GM18508 (cell line): ENCODE measurements around the gene RREB1.

Experiments used
- ATAC-seq: cut with Tn5 transposase; IDR thresholded peaks from one replicate; pipeline ENCODE4 v1.9.1; 2021; ENCODE audit warnings: moderate number of reproducible peaks; ENCODE audit not compliant: insufficient read depth, unreplicated experiment

Gene RREB1

GRCh38 chr6:7183707-7184106 lies 75.9 kb downstream of the RREB1 start:
- no peak for ATAC-seq

GRCh38 chr6:7184502-7184901 lies 76.7 kb downstream of the RREB1 start:
- ATAC-seq: no peak

GRCh38 chr6:7185561-7185960 lies 77.8 kb downstream of the RREB1 start:
- no peak for ATAC-seq

GRCh38 chr6:7188492-7188891 lies 80.7 kb downstream of the RREB1 start:
- ATAC-seq: peak; percentile 82

- ATAC-seq: no peak
These were observed 81.5 kb downstream of the RREB1 start for GRCh38 chr6:7189101-7189758.

- ATAC-seq: no peak
These were observed 83.0 kb downstream of the RREB1 start for GRCh38 chr6:7190791-7191190.

- no peak for ATAC-seq
These were observed 85.4 kb downstream of the RREB1 start for GRCh38 chr6:7193122-7193521.

- ATAC-seq: no peak
These were observed 86.9 kb downstream of the RREB1 start for GRCh38 chr6:7194657-7195056.

GRCh38 chr6:7195339-7196018 lies 87.7 kb downstream of the RREB1 start:
- ATAC-seq: no peak

GRCh38 chr6:7196019-7196402 lies 88.2 kb downstream of the RREB1 start:
- ATAC-seq: no peak

GRCh38 chr6:7196685-7197283 lies 89.0 kb downstream of the RREB1 start:
- no peak for ATAC-seq

- ATAC-seq: no peak
These were observed 90.0 kb downstream of the RREB1 start for GRCh38 chr6:7197747-7198146.

GRCh38 chr6:7198833-7199800 lies 91.4 kb downstream of the RREB1 start:
- ATAC-seq: no peak

- no peak for ATAC-seq
These were observed 93.1 kb downstream of the RREB1 start for GRCh38 chr6:7200598-7201443.

- ATAC-seq: no peak
These were observed 93.6 kb downstream of the RREB1 start for GRCh38 chr6:7201444-7201731.

GRCh38 chr6:7201732-7202541 lies 94.2 kb downstream of the RREB1 start:
- ATAC-seq: peak; percentile 90

- no peak for ATAC-seq
These were observed 95.2 kb downstream of the RREB1 start for GRCh38 chr6:7202950-7203349.

- ATAC-seq: no peak
These were observed 96.2 kb downstream of the RREB1 start for GRCh38 chr6:7203939-7204338.

GRCh38 chr6:7204726-7205125 lies 97.0 kb downstream of the RREB1 start:
- ATAC-seq: no peak
